HEK293 (cell line): ENCODE data around the gene ITK.

Source experiments
- GFI1B ChIP-seq: fragments of 450-650 bp; formaldehyde crosslinking; IDR thresholded peaks from 2 replicates; pipeline ENCODE4 v1.5.1; 2016; ENCODE audit warnings: missing biosample characterization, missing genetic modification characterization
- MEIS1 ChIP-seq: sonication (generic); formaldehyde crosslinking; IDR thresholded peaks from 2 replicates; pipeline ENCODE4 v1.8.1; 2022; ENCODE audit warnings: missing genetic modification reagents, mild to moderate bottlenecking, borderline replicate concordance
- SALL2 ChIP-seq: fragments of 450-650 bp; formaldehyde crosslinking; IDR thresholded peaks from 2 replicates; pipeline ENCODE4 v1.5.0; 2017; ENCODE audit warnings: missing biosample characterization, mild to moderate bottlenecking, missing genetic modification characterization, borderline replicate concordance
- SP2 ChIP-seq: fragments of 450-650 bp; formaldehyde crosslinking; IDR thresholded peaks from 2 replicates; pipeline ENCODE4 v1.5.1; 2016; ENCODE audit warnings: missing biosample characterization, missing genetic modification characterization
- ZBTB21 ChIP-seq: fragments of 450-650 bp; formaldehyde crosslinking; IDR thresholded peaks from 2 replicates; pipeline ENCODE4 v1.5.1; 2017; ENCODE audit warnings: missing biosample characterization, missing genetic modification characterization
- ZNF239 ChIP-seq: fragments of 450-650 bp; formaldehyde crosslinking; IDR thresholded peaks from 2 replicates; pipeline ENCODE4 v1.5.1; 2016; ENCODE audit warnings: missing biosample characterization, missing genetic modification characterization
- ZNF266 ChIP-seq: fragments of 450-650 bp; formaldehyde crosslinking; IDR thresholded peaks from 2 replicates; pipeline ENCODE4 v1.5.1; 2016; ENCODE audit warnings: missing biosample characterization, missing genetic modification characterization, low read depth
- ZNF521 ChIP-seq: fragments of 450-650 bp; formaldehyde crosslinking; IDR thresholded peaks from 2 replicates; pipeline ENCODE4 v1.5.1; 2017; ENCODE audit warnings: missing biosample characterization, mild to moderate bottlenecking, missing genetic modification characterization
- ZNF585B ChIP-seq: fragments of 450-650 bp; formaldehyde crosslinking; IDR thresholded peaks from 2 replicates; pipeline ENCODE4 v1.5.1; 2016; ENCODE audit warnings: missing biosample characterization, missing genetic modification characterization
- ZNF843 ChIP-seq: fragments of 450-650 bp; formaldehyde crosslinking; IDR thresholded peaks from 2 replicates; pipeline ENCODE4 v1.5.1; 2016; ENCODE audit warnings: missing biosample characterization, missing genetic modification characterization
- TF ChIP-seq, protein P1 (sequence below): fragments of 450-650 bp; formaldehyde crosslinking; IDR thresholded peaks from 2 replicates; pipeline ENCODE4 v1.5.1; 2016; ENCODE audit warnings: missing biosample characterization, missing genetic modification characterization
- TF ChIP-seq, protein P2 (sequence below): fragments of 450-650 bp; formaldehyde crosslinking; IDR thresholded peaks from 2 replicates; pipeline ENCODE4 v1.5.1; 2016; ENCODE audit warnings: missing biosample characterization, missing genetic modification characterization
- TF ChIP-seq, protein P3 (sequence below): fragments of 450-650 bp; formaldehyde crosslinking; IDR thresholded peaks from 2 replicates; pipeline ENCODE4; 2016; ENCODE audit warnings: missing biosample characterization, missing genetic modification characterization
- TF ChIP-seq, protein P4 (sequence below): fragments of 450-650 bp; formaldehyde crosslinking; IDR thresholded peaks from 2 replicates; pipeline ENCODE4 v1.5.1; 2016; ENCODE audit warnings: missing biosample characterization, missing genetic modification characterization

DNA sequence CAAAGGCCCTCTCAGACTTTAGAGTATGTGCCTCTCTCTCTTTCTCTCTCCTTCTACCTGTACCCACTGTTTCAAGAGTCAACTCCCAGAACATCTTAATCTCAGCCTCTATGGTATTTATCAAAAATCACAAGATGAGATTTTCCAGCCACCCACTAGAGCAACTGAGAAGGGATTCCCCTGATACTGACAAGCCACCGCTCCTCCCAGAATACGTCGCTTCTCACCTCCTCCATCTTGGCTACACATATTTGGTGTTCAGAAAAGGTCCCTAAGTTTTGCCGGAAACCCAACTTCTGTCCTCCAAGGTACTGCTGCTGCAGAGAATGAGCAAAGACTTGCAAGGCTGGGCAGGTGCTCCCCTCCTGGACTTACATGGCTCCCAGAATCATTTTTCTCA, 20.6 kb upstream of the ITK start:
- TF ChIP-seq ZNF585B (tag by site-specific recombination) (no peak), ZNF843 (tag by site-specific recombination) (no peak), ZNF239 (tag by site-specific recombination) (no peak), MEIS1 (no peak), SP2 (tag by site-specific recombination) (no peak), ZNF266 (tag by site-specific recombination) (no peak), ZBTB21 (no peak), GFI1B (no peak), SALL2 (no peak), ZNF521 (no peak)
- TF ChIP-seq, protein P1, sequence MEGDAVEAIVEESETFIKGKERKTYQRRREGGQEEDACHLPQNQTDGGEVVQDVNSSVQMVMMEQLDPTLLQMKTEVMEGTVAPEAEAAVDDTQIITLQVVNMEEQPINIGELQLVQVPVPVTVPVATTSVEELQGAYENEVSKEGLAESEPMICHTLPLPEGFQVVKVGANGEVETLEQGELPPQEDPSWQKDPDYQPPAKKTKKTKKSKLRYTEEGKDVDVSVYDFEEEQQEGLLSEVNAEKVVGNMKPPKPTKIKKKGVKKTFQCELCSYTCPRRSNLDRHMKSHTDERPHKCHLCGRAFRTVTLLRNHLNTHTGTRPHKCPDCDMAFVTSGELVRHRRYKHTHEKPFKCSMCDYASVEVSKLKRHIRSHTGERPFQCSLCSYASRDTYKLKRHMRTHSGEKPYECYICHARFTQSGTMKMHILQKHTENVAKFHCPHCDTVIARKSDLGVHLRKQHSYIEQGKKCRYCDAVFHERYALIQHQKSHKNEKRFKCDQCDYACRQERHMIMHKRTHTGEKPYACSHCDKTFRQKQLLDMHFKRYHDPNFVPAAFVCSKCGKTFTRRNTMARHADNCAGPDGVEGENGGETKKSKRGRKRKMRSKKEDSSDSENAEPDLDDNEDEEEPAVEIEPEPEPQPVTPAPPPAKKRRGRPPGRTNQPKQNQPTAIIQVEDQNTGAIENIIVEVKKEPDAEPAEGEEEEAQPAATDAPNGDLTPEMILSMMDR = no peak
- TF ChIP-seq, protein P2, sequence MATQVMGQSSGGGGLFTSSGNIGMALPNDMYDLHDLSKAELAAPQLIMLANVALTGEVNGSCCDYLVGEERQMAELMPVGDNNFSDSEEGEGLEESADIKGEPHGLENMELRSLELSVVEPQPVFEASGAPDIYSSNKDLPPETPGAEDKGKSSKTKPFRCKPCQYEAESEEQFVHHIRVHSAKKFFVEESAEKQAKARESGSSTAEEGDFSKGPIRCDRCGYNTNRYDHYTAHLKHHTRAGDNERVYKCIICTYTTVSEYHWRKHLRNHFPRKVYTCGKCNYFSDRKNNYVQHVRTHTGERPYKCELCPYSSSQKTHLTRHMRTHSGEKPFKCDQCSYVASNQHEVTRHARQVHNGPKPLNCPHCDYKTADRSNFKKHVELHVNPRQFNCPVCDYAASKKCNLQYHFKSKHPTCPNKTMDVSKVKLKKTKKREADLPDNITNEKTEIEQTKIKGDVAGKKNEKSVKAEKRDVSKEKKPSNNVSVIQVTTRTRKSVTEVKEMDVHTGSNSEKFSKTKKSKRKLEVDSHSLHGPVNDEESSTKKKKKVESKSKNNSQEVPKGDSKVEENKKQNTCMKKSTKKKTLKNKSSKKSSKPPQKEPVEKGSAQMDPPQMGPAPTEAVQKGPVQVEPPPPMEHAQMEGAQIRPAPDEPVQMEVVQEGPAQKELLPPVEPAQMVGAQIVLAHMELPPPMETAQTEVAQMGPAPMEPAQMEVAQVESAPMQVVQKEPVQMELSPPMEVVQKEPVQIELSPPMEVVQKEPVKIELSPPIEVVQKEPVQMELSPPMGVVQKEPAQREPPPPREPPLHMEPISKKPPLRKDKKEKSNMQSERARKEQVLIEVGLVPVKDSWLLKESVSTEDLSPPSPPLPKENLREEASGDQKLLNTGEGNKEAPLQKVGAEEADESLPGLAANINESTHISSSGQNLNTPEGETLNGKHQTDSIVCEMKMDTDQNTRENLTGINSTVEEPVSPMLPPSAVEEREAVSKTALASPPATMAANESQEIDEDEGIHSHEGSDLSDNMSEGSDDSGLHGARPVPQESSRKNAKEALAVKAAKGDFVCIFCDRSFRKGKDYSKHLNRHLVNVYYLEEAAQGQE (tag by site-specific recombination) = no peak
- TF ChIP-seq, protein P3, sequence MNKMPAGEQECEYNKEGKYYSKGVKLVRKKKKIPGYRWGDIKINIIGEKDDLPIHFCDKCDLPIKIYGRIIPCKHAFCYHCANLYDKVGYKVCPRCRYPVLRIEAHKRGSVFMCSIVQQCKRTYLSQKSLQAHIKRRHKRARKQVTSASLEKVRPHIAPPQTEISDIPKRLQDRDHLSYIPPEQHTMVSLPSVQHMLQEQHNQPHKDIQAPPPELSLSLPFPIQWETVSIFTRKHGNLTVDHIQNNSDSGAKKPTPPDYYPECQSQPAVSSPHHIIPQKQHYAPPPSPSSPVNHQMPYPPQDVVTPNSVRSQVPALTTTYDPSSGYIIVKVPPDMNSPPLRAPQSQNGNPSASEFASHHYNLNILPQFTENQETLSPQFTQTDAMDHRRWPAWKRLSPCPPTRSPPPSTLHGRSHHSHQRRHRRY (tag by site-specific recombination) = no peak
- TF ChIP-seq, protein P4, sequence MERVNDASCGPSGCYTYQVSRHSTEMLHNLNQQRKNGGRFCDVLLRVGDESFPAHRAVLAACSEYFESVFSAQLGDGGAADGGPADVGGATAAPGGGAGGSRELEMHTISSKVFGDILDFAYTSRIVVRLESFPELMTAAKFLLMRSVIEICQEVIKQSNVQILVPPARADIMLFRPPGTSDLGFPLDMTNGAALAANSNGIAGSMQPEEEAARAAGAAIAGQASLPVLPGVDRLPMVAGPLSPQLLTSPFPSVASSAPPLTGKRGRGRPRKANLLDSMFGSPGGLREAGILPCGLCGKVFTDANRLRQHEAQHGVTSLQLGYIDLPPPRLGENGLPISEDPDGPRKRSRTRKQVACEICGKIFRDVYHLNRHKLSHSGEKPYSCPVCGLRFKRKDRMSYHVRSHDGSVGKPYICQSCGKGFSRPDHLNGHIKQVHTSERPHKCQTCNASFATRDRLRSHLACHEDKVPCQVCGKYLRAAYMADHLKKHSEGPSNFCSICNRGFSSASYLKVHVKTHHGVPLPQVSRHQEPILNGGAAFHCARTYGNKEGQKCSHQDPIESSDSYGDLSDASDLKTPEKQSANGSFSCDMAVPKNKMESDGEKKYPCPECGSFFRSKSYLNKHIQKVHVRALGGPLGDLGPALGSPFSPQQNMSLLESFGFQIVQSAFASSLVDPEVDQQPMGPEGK (tag by site-specific recombination) = no peak
